Heart left ventricle (tissue), 16 donors: Measurements from ENCODE around the gene GCHFR. TPM values are rescaled to one million over a fixed set of nuclear protein-coding genes. Genes with fewer than 3 reads are reported as not detected.
A peak's percentile ranks its signal among the peaks of the same experiment; 100 is the strongest.

Source experiments
- ATAC-seq, 4 donors: fragments of 200-7000 bp; cut with Tn5 transposase; one replicate each; pipeline ENCODE4 v1.9.1; 2020 to 2022; ENCODE audit warnings: moderate library complexity in 4 of 4, mild to moderate bottlenecking in 3 of 4, moderate number of reproducible peaks in 1 of 4
- DNase-seq, 5 donors: peaks; one replicate each; pipeline ENCODE4 v3.0.0-alpha.2; 2020
- H3K27ac ChIP-seq, 12 donors: fragments of 200-600 bp; sonication (generic) in 4 of 12; one replicate each; pipeline versions ENCODE4 v1.5.0 to v1.8.0; 2016 to 2022; ENCODE audit warnings: mild to moderate bottlenecking in 2 of 12
- H3K27me3 ChIP-seq, 9 donors: fragments of 200-600 bp; sonication (generic) in 2 of 9; one replicate each; pipeline versions ENCODE4 v1.5.1 to v1.8.0; 2016 to 2022; ENCODE audit warnings: mild to moderate bottlenecking in 3 of 9
- H3K36me3 ChIP-seq, 9 donors: fragments of 200-600 bp; sonication (generic) in 2 of 9; one replicate each; pipeline versions ENCODE4 v1.5.0 to v1.8.0; 2018 to 2022; ENCODE audit warnings: mild to moderate bottlenecking in 2 of 9
- H3K4me1 ChIP-seq, 12 donors: fragments of 200-600 bp; sonication (generic) in 4 of 12; one replicate each; pipeline versions ENCODE4 v1.5.0 to v1.8.0; 2016 to 2022; ENCODE audit warnings: mild to moderate bottlenecking in 3 of 12
- H3K4me3 ChIP-seq, 12 donors: fragments of 200-600 bp; sonication (generic) in 4 of 12; one replicate each; pipeline versions ENCODE4 v1.5.0 to v1.8.0; 2017 to 2022; ENCODE audit warnings: mild to moderate bottlenecking in 9 of 12, moderate library complexity in 4 of 12
- H3K9me3 ChIP-seq, 12 donors: fragments of 200-600 bp; sonication (generic) in 4 of 12; one replicate each; pipeline versions ENCODE4 v1.5.0 to v1.8.0; 2016 to 2022; ENCODE audit warnings: mild to moderate bottlenecking in 1 of 12
- POLR2A ChIP-seq, 2 donors: fragments of 450-650 bp; IDR thresholded peaks; one replicate each; pipeline ENCODE4 v1.6.1; 2017; ENCODE audit warnings: antibody characterized with exemption in 2 of 2, mild to moderate bottlenecking in 2 of 2, moderate library complexity in 2 of 2
- WGBS, 4 donors: extraction: QIAGEN DNeasy Blood & Tissue Kit in 2 of 4; methylation state at CpG; one replicate each; pipeline versions ENCODE4 v1.1.5 to v1.1.7; 2013 to 2018; 5-methylcytosine and 5-hydroxymethylcytosine counted together
- intact Hi-C, 10 donors: fragments of 100-400 bp; cut with DNase I; formaldehyde crosslinking; loops; one replicate each; pipeline versions ENCODE4 v1.11.1 to v1.14.2; 2022
- polyA plus RNA-seq, 2 donors: library from polyadenylated mRNA; stranded (reverse); fragments of 200-250 nt; gene quantifications; one replicate each; pipeline ENCODE4 v1.2.3, GENCODE V29; 2013
- total RNA-seq, 9 donors: library from RNA; depleted of rRNA in 2 of 9; stranded (reverse); fragments of >200 nt in 2 of 9; fragmentation: NEBNext Ultra II Directional in 3 of 9; extraction: Animal tissue kit (Norgen Biotek cat#: 25700) in 3 of 9; gene quantifications; one replicate each; pipeline versions ENCODE4 v1.1.0 to v1.2.4, GENCODE V29; 2016 to 2023
- TF ChIP-seq, protein P1 (sequence below), 12 donors: fragments of 200-600 bp; sonication (generic) in 4 of 12; IDR thresholded peaks; one replicate each; pipeline versions ENCODE4 v1.5.0 to v1.8.0; 2018 to 2022; ENCODE audit warnings: antibody characterized with exemption in 12 of 12, mild to moderate bottlenecking in 5 of 12
- donor health status: ischemic (EF 13 %, LVEDD 7.1; RV severe dilation, severe dysfunction).
- donor health status: healthy with polysubstance abuse.
- donor health status: DM: no; HTN: yes; CAD: no.
- donor health status: DM: no; HTN: no; CAD: no.
- donor health status: ischemic (EF 25% LVEDD 6.9; RV normal size, moderate dysfunction).
- donor health status: ischemic (EF 25% LVEDD 5.7; RV mildly dilated, moderate dysfunction).
- donor health status: healthy.
- donor health status: DM: yes; HTN: yes; CAD: no.
- donor health status: ischemic (EF 35%, LVEDD 5.7; RV mildly dilated, moderate dysfunction).
- donor health status: nonischemic (EF 11% LVEDD 7.7; RV severe dilation, severe dysfunction).
- donor health status: DM: yes; HTN: yes; CAD: no.
- donor health status: PGD.
- donor health status: ischemic (EF 29% LVEDD 5.4; RV normal size, mild dysfunction).
- donor health status: nonischemic (EF 23%, LVEDD 6.1; RV moderate dilation, normal function).

GCHFR gene
- total and polyA plus RNA-seq, 11 donors: 1.6 to 24.0 (median 6.6) TPM

DNA sequence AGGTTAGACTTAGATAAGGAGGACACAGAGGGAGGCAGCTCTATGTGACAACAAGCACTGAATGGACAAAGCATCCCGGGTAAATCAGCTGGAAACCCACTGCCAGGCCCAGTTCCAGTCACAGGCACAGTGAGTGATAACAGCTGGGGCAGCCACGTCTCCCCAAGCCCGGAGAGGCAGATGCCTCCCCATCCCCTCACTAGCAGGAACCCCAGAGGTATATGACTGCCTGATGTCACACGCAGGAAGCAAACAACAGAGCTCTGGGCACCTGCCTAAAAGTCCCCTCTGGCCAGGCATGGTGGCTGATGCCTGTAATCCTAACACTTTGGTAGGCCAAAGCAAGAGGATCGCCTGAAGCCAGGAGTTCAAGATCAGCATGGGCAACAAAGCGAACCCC, 24.1 kb downstream of the GCHFR start:
- Histone ChIP-seq H3K4me1 (peaks cover 0 to 25% (median 13%) of the 10 kb centered on the region in 12 donors), H3K9me3 (no peaks in the 10 kb centered on the region), H3K27ac (peak overlapping the region in 1 of 12 donors; percentile 15), H3K27me3 (no peaks in the 10 kb centered on the region), H3K4me3 (no peak overlapping the region), H3K36me3 (peaks cover 0 to 25% (median 18%) of the 10 kb centered on the region in 9 donors)
- intact Hi-C loops: no loop called here
- WGBS, 4 donors: 60 to 72% (median 69%) methylated on average over 5 to 6 of the region's 6 CpGs
- no peak for TF ChIP-seq POLR2A (IDR thresholded peaks at IDR 0.05)
- TF ChIP-seq, protein P1, sequence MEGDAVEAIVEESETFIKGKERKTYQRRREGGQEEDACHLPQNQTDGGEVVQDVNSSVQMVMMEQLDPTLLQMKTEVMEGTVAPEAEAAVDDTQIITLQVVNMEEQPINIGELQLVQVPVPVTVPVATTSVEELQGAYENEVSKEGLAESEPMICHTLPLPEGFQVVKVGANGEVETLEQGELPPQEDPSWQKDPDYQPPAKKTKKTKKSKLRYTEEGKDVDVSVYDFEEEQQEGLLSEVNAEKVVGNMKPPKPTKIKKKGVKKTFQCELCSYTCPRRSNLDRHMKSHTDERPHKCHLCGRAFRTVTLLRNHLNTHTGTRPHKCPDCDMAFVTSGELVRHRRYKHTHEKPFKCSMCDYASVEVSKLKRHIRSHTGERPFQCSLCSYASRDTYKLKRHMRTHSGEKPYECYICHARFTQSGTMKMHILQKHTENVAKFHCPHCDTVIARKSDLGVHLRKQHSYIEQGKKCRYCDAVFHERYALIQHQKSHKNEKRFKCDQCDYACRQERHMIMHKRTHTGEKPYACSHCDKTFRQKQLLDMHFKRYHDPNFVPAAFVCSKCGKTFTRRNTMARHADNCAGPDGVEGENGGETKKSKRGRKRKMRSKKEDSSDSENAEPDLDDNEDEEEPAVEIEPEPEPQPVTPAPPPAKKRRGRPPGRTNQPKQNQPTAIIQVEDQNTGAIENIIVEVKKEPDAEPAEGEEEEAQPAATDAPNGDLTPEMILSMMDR (IDR thresholded peaks at IDR 0.05): no peak
- DNase-seq (no peak), ATAC-seq (no peak)

GRCh38 chr15:40789119-40789518, 25.3 kb downstream of the GCHFR start:
- Histone ChIP-seq H3K27ac (no peak overlapping the region), H3K4me1 (peaks cover 0 to 35% (median 13%) of the 10 kb centered on the region in 12 donors)
- DNase-seq: no peak

GRCh38 chr15:40789999-40790398, 26.1 kb downstream of the GCHFR start:
- no peak overlapping the region for H3K27ac ChIP-seq
- TF ChIP-seq, protein P1 (IDR thresholded peaks at IDR 0.05): no peak
- no peak for TF ChIP-seq POLR2A (IDR thresholded peaks at IDR 0.05)
- no peak for ATAC-seq

More at GRCh38 chr15:40789119-40789518, 25.3 kb downstream of the GCHFR start:
- no peaks in the 10 kb centered on the region for H3K27me3 ChIP-seq
- 72 to 86% (median 82%) methylated on average over 5 of the region's 5 CpGs for WGBS, 4 donors
- peaks cover 0 to 25% (median 15%) of the 10 kb centered on the region in 9 donors for H3K36me3 ChIP-seq
- intact Hi-C loops: no loop called here
- no peak overlapping the region for H3K4me3 ChIP-seq
- TF ChIP-seq, protein P1 (IDR thresholded peaks at IDR 0.05): no peak
- no peak for TF ChIP-seq POLR2A (IDR thresholded peaks at IDR 0.05)
- no peak for ATAC-seq
- no peaks in the 10 kb centered on the region for H3K9me3 ChIP-seq

DNA sequence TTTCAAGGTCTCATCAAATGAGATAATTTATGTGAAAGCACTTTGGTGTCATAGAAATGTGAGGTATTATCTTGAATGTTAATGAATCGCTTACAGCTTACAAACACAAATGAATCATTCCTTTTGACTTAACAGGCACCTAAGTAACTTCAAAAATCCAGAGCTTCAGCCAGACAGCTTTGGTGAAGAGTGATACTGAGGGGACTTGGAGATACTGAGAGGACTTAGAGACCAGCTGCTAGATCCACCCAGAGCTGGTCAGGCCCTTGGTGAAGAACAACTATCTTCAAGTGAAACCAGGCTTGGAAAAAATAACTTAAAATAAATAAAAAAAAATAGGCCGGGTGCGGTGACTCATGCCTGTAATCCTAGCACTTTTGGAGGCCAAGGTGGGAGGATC, 26.9 kb downstream of the GCHFR start:
- Histone ChIP-seq H3K27ac (no peak overlapping the region), H3K36me3 (peaks cover 0 to 25% (median 15%) of the 10 kb centered on the region in 9 donors), H3K27me3 (no peaks in the 10 kb centered on the region), H3K4me3 (no peak overlapping the region), H3K9me3 (no peaks in the 10 kb centered on the region), H3K4me1 (peaks cover 0 to 51% (median 13%) of the 10 kb centered on the region in 12 donors)
- DNase-seq: no peak
- intact Hi-C loops: no loop called here
- no peak for ATAC-seq
- TF ChIP-seq, protein P1 (IDR thresholded peaks at IDR 0.05): no peak
- no peak for TF ChIP-seq POLR2A (IDR thresholded peaks at IDR 0.05)
- 88 to 96% (median 90%) methylated on average over 3 of the region's 3 CpGs for WGBS, 4 donors

More at GRCh38 chr15:40789999-40790398, 26.1 kb downstream of the GCHFR start:
- no peak overlapping the region for H3K4me3 ChIP-seq
- WGBS, 4 donors: 95 to 99% (median 97%) methylated on average over 8 of the region's 8 CpGs
- intact Hi-C loops: no loop called here
- no peaks in the 10 kb centered on the region for H3K27me3 ChIP-seq
- H3K4me1 ChIP-seq: peaks cover 0 to 44% (median 14%) of the 10 kb centered on the region in 12 donors
- DNase-seq: no peak
- peaks cover 0 to 25% (median 15%) of the 10 kb centered on the region in 9 donors for H3K36me3 ChIP-seq
- H3K9me3 ChIP-seq: no peaks in the 10 kb centered on the region
